ENCODE data around the gene MACROD2.
"Not testable (repeated sequence)": the region's sequence is repeated elsewhere in the genome, so short reads cannot be mapped to it uniquely, and the experiment has no call there.

- not testable (repeated sequence) for TF ChIP-seq POLR2AphosphoS5 (IDR thresholded peaks at IDR 0.05; ENCODE audit: low read depth, low read length); POLR2A (IDR thresholded peaks at IDR 0.05; ENCODE audit: low read depth, low read length); TAF1 (IDR thresholded peaks at IDR 0.05; ENCODE audit: low read depth, low read length); SPI1 (IDR thresholded peaks at IDR 0.05; ENCODE audit: low read depth, low read length); POU2F2 (IDR thresholded peaks at IDR 0.05; ENCODE audit: low read depth, low read length); PAX5 (IDR thresholded peaks at IDR 0.05; ENCODE audit: insufficient read depth, low read length, severe bottlenecking)
Observed at GRCh38 chr20:14982324-14982723, 987.0 kb downstream of the MACROD2 start.
